ENCODE measurements around the gene PPP1R12B.
A peak's percentile ranks its signal among the peaks of the same experiment; 100 is the strongest.

PPP1R12B gene

DNA sequence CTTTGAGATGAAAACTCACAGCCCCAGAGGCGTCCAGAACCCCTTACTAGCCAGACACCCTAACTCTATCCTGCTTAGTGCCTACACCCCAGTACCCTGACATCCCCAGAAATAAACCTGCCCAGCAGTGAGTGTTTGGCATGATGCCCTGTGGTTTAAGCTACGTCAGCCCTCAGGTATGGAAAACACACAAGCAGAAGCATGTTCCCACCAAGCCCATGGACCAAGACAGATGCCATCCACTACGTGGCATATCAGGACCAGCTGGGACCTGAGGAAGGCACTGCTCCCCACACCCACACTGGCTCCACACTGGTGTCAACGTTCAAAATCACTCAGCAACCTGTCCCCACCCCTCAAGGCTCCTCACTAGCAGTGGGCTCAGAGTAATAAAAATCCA is 245.3 kb downstream of the PPP1R12B start:
- TF ChIP-seq, protein P1, sequence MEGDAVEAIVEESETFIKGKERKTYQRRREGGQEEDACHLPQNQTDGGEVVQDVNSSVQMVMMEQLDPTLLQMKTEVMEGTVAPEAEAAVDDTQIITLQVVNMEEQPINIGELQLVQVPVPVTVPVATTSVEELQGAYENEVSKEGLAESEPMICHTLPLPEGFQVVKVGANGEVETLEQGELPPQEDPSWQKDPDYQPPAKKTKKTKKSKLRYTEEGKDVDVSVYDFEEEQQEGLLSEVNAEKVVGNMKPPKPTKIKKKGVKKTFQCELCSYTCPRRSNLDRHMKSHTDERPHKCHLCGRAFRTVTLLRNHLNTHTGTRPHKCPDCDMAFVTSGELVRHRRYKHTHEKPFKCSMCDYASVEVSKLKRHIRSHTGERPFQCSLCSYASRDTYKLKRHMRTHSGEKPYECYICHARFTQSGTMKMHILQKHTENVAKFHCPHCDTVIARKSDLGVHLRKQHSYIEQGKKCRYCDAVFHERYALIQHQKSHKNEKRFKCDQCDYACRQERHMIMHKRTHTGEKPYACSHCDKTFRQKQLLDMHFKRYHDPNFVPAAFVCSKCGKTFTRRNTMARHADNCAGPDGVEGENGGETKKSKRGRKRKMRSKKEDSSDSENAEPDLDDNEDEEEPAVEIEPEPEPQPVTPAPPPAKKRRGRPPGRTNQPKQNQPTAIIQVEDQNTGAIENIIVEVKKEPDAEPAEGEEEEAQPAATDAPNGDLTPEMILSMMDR (IDR thresholded peaks at IDR 0.05; ENCODE audit: extremely low read depth, insufficient read depth, missing control alignments), result no peak
- in situ Hi-C loops (cut with MboI; ENCODE audit: low pct_unique_long_range_greater_than_20kb, low sequenced_read_pairs, unreplicated experiment), result no loop called here
- DNase-seq (ENCODE audit: low spot score), result no peak

DNA sequence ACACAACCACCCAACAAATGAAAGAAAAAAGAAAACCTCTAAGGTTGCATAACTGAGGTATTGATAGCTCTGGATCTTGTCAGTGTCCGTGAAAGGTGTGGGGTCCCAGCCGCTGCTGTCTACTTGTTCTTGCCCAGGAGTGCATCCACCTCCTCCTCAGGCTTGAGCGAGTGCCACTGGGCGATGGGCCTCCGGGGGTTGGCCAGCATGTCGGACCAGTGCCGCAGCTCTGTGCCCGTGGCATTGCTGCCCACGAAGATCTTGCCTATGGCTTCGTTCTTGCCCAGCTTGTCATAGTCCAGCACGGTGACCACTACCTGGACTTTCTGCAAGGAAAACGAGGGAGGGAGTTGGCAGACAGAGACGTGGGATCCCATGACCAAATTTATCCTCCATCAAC is 248.1 kb downstream of the PPP1R12B start:
- in situ Hi-C loops (cut with MboI; ENCODE audit: low pct_unique_long_range_greater_than_20kb, low sequenced_read_pairs, unreplicated experiment), result no loop called here
- TF ChIP-seq, protein P1 (IDR thresholded peaks at IDR 0.05; ENCODE audit: extremely low read depth, insufficient read depth, missing control alignments), result no peak
- no peak for DNase-seq (ENCODE audit: low spot score)

DNA sequence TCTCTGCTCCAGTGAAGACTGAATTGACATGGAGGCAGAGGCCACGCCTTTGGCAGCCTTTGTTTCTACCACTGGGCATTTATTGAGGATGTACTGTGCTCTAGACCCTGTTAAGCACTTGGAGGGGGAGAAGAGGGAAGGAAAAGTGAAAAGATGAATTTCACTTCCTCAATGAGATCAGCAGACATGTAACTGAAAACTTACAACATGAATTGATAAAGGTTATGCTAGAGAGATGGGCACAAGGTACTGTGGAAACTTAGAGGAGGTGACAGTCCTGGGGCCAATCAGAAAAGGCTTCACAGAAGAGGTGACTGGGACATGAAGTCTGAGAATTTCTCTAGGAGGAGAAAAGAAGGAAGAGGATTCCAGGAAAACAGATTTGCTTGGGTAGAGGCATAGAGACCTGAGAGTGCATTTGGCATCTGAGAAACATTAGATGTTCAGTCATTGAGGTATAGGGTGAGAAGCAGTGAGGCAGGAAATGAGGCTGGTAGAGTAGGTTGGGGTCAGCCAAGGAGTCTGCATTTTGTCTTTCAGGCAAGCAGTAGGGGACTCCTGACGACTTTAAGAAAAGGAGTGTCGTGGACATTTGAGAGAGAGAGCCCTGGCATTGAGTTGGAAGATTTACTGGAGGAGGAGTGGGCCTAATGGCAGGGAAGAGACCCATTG is 248.7 kb downstream of the PPP1R12B start:
- TF ChIP-seq, protein P1 (IDR thresholded peaks at IDR 0.05; ENCODE audit: extremely low read depth, insufficient read depth, missing control alignments), result no peak
- no peak for DNase-seq (ENCODE audit: low spot score)
- in situ Hi-C loops (cut with MboI; ENCODE audit: low pct_unique_long_range_greater_than_20kb, low sequenced_read_pairs, unreplicated experiment), result no loop called here

DNA sequence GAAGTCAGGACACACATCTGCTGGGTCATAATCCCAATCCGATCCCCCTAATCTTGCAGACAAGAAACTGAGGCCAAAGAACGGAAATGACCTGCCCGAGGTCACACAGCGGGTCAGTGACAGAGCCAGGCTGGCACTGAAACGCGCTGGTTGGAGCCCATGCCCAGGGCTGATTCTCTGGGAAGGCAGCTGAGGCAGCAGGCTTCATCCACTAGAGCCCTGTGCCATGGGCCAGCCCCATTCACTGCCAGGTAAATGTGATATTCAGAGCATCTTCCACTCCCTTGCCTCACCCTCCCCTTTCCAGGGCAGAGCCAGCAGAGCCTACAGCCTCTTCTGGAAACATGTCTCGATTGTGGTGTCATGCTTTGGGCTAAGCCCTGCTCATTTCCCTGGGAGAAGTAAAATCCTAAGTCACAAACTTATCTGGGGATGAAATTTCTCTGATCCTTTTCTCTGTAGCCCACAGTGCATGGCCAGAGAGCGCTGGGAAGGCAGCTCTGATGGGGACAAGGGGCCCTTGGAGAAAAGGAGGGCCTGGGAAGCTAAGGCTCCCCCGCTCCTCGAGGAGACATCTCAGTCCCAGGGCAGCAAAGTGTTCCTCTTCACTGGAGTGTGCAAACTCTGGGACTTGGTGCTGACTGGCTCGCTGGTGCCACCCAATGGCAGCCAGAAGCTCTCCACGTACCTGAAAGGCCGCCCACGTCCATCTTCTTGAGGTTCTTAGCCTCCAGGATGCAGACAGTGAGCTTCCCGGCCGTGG is 251.4 kb downstream of the PPP1R12B start:
- peak; percentile 82 for DNase-seq (ENCODE audit: low spot score)
- TF ChIP-seq, protein P1 (IDR thresholded peaks at IDR 0.05; ENCODE audit: extremely low read depth, insufficient read depth, missing control alignments), result peak; percentile 88
- in situ Hi-C loops (cut with MboI; ENCODE audit: low pct_unique_long_range_greater_than_20kb, low sequenced_read_pairs, unreplicated experiment), result no loop called here

DNA sequence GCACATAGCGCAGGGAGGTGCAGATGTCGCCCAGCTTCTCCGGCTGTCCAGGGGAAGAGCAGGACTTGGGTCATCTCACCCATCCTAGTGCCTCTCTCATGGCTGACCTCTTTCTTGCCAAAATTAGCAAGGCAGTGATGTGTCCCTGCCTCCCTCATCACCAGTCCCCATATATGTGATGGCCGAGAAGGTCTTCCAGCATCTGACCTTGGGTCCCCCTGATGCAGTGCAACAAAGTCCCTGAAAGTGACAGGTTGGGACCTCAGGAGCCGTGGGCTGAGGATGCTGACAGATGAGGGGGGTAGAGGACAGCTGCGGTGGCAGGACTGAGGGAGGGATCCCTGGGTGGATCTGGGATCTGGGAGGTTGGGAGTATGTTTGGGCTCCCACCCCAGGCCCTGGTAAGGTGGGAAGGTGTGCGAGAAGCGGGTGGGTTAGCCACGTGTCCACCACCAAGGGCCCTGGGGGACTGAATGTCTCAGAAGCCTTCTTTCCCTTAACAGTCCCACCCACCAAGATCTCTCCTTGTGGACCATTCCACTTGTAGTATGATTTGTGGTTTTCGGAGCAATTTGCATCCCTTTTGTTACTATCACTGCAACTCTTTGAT is 252.0 kb downstream of the PPP1R12B start:
- TF ChIP-seq, protein P1 (IDR thresholded peaks at IDR 0.05; ENCODE audit: extremely low read depth, insufficient read depth, missing control alignments), result no peak
- in situ Hi-C loops (cut with MboI; ENCODE audit: low pct_unique_long_range_greater_than_20kb, low sequenced_read_pairs, unreplicated experiment), result no loop called here
- no peak for DNase-seq (ENCODE audit: low spot score)

DNA sequence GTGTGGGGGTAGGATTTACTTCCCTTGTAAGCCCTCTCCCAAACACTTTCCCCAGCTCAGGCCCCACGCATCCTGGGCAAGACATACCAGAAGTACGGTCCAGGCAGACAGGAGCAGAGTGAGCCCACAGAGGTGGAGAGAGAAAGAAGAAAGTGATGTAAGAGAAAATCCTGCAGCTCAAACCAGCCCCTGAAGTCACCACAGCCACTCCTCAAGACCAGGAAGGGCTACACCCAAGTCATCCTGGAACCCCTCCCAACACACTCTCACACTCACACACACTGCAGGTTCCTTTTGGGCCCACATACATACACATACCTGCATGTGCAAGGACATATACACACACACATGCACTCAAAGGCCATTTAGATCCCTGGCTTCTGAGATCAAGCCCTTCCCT is 254.9 kb downstream of the PPP1R12B start:
- TF ChIP-seq, protein P1 (IDR thresholded peaks at IDR 0.05; ENCODE audit: extremely low read depth, insufficient read depth, missing control alignments), result no peak
- in situ Hi-C loops (cut with MboI; ENCODE audit: low pct_unique_long_range_greater_than_20kb, low sequenced_read_pairs, unreplicated experiment), result no loop called here
- DNase-seq (ENCODE audit: low spot score), result no peak

All from GM13977 (cell line).